Medulla oblongata (tissue), 1 donor: ENCODE results near the gene TMEM17.
"Not testable (repeated sequence)": the region's sequence is repeated elsewhere in the genome, so short reads cannot be mapped to it uniquely, and the experiment has no call there.

Experiments used
- DNase-seq: peaks from one replicate; pipeline ENCODE4 v3.0.0-alpha.2; 2015; ENCODE audit errors: extremely low spot score

TMEM17 gene, protein sequence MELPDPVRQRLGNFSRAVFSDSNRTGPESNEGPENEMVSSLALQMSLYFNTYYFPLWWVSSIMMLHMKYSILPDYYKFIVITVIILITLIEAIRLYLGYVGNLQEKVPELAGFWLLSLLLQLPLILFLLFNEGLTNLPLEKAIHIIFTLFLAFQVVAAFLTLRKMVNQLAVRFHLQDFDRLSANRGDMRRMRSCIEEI

DNA sequence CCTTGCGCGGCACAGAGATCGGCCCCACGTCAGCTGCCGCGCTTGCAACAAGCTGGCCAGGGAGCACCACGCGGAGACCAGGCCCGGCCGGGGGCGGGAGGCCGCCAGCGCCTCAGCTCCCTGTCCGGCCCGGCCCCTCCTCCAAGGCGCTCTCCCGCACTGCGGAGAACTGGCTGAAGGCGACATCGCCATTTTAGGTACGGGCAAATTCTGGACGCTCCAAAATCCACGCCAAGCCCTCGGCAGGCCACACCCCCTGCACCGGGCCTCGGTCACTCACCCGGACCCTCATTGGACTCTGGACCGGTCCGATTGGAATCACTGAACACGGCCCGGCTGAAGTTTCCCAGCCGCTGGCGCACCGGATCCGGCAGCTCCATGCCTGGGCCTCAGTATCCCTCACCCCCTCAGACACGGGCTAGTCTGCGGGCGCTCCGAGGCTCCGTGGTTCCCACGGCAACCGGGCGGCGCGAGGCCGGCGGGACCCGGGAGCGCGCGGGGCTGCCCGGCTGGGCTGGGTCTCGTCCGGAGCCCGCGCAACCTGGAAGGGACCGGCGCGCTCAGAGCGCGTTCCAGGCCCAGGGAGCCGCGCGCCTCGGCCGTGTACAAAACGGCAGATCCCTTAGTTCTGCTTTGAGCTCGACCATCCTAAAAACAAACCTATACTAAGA, at the start of gene TMEM17:
Gene TMEM17, minus strand, starts transcription at position 446 of the 671 bp plus-strand sequence. Its CDS starts 66 bp downstream, at position 380.
- DNase-seq: peak; percentile 91

DNA sequence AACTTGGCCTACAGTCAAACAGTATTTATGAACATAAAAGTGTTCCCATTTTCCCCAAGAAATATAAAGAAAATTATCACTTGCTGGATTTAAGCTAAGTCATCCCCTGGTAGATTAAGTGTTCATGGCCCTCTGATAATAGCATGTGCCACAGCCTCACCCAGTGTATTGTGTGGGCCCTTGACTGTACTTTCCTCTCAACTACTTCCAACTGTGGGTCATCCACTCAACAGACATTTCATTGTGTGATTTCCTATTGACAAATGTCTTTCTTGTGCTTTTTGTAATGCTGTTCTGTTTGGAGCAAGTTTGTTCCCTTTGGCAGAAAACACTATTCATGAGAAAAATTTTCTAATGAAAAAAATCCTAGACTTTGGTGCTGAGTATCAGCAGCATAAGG, 48.4 kb upstream of the TMEM17 start:
- DNase-seq: peak; percentile 3

DNA sequence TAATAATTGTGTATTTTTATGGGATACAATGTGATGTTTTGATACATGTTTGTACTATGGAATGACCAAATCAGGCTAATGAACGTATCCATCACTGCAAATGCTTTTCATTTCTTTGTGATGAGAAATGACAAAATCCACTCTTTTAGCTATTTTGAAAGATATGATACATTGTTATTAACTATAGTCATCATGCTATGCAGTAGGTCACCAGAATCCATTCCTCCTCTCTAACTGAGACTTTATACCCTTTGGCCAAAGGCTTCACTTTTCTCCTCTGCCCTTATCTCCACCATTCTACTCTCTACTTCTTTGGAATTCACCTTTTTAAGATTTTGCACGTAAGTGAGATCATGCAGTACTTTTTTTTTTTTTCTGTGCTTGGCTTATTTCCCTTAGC, 44.5 kb upstream of the TMEM17 start:
- no peak for DNase-seq

DNA sequence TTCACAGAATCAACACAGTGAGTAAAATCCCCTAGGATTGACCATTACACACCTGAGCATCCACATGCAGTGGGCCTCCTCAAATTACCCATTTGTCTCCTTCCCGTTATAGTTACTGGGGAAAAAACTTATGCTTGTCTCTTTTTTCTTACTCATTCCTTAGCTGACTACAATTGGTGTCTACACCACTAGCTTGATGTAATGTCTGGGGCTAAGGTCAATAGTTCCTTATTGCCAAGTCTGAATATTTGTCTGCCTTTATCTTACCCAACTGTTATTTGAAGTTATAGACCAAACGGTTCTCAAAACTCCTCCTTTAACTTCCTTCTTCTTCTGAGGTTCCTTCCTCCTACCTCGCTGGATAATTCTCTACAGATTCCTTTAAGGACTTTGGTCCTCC, 41.9 kb upstream of the TMEM17 start:
- no peak for DNase-seq

DNA sequence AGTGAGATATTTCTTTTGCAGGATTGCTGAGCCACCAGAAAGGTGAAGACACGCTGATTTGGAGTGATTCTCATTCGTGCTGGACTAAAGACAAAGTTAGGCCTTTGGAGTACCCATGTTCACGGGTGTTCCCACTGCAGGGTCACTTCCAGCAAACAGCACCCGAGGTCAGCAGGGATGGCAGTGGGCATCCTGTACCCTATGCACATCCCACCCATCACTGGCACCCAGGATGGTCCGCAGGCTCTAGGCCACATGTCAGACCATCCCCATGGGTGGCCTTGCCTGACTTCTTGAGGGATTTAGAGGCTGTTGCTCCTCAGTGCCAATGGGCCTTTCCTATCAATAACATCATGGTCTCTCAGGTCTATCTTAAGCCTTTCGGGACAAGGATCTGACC, 39.3 kb upstream of the TMEM17 start:
- no peak for DNase-seq

DNA sequence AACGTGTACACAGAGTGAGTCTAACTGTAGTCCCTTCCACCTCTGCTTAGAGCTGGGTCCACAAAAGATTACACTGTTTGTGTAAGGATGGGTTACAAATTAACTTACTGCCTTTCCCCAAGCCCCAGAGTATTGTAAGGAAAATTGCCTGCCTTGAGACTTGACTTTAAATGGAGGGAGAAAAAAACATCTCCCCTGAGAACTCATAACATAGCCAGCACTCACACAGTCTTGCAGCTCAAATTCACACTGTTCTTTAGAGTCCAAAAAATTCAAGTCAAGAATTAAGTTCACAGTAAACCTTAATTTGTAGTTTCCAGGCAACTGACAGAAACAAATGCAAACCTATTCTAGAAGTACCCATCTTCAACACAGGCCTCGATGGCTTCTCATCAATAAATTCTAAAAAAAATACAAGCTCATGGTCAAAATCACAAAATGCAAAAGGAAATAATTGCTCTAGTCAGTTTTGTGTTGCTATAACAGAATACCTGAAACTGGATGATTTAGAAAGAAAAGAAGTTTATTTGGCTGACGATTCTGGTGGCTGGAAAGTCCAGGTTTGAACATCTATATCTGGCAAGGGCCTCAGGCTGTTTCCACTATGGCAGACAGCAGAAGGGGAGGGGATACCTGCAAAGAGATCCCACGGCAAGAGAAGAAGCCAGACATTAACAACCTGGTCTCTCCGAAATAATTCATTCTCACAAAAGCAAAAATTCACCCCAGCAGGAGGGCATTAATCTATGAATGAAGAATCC, 34.6 kb upstream of the TMEM17 start:
- no peak for DNase-seq

DNA sequence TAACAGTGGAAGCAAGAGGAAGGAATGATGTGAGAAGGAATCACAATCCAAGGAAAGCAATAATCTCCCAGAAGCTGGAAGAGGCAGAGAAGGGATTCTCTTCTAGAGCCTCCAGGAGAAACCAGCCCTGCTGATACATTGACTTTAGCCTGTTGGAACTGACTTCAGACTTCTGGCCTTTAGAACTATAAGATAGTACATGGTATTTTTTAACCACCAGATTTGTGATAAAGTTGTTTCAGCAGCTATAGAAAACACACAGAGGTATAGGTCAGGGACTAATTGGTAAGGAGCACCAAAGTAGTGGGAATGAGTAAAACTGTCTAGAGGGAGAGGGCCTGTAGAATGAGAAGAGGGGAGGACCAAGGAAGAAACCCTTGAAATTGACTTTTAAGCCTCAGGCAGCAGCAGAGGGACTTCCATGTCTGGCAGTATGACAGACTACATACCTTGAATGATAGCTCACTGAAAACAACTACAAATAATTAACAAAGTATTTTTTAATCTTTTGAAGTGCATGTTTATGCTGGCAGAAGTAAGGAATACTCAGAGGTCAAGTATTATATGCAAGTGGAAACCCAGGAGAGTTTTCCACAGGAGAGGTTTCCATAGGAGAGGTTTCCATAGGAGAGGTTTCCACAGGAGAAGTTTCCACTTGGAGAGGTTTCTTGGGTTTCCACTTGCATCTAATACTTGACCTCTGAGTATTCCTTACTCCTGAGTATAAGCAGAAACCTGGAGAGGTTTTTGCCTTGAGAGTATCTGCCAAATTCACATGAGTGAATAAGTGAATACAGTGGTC, 33.8 kb upstream of the TMEM17 start:
- DNase-seq: no peak

DNA sequence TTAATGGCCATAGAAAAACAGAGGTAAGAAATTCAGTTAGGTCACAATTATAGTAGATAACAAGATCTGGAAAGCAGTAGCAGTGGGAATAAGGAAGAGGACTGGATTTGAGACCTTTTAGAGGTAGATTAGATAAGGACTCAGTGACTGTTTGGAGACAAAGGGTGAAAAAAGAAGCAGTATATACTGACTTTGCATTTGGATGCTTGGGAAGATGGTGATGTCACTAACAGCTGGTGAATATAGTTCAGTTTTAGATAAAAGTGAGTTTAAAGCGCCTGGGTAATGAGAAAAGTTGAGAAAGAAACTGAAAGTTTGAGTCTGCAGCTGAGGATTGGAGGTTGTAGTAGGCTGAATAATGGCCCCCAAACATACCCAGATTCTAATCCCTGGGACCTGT, 32.8 kb upstream of the TMEM17 start:
- no peak for DNase-seq

DNA sequence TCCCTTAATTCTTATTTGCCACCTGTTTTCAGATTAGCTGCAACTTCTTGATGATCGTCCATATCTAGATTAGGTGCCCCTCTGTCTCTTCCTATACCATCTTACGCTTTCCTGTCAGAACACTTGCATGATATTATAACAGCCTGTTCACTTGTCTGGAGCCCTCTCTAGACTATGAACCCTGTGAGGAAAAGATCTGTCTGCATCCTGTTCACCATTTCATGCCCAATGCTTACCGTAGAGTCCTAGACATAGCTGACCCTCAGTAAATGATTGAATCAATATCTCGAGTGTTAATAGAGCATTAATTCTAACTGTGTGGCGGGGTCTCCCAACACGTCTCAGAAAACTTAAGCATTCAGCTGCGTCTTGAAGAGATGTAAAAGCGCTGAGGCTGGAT, 31.8 kb upstream of the TMEM17 start:
- no peak for DNase-seq

DNA sequence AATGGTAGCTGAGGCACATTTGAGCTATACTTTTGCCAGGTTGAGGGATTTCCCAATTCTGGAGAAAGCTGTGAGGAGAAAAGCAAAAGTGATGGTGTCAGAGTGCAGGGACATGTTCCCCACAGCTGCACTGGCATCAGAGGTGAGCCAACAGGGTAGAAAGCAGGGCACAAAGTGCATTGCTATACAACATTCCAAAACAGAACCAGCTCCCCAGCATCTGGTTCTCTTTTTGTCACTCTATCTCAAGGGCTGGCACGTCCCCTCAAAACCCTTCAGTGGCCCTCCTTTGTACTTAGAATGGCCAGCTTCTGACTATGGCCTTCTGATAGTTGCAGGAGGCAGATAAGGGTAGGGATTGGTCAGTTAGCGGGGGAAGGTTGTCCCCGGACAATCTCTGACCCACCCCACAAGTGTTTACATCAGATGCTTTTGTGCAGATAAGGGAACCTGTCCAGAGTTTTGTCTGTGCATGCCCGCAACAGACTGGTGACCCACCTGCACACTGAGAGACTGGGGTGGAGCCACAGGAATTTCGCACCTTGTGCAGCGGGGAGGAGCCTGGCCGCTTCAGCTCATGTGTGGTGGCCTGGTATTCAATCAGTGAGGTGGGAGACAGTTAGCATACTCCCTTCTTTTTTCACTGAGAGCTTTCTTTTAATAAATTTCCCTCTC, 31.0 kb upstream of the TMEM17 start:
- no peak for DNase-seq

DNA sequence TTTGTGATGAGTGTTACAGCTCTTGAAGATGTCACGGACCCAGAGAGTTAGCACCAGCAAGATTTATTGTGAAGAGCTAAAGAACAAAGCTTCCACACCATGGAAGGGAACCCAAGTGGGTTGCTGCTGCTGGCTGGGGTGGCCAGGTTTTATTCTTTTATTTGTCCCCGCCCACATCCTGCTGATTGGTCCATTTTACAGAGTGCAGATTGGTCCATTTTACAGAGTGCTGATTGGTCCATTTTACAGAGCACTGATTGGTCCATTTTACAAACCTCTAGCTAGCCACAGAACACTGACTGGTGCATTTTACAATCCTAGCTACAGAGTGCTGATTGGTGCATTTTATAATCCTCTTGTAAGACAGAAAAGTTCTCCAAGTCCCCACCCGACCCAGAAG, 29.5 kb upstream of the TMEM17 start:
- DNase-seq: not testable (repeated sequence)

DNA sequence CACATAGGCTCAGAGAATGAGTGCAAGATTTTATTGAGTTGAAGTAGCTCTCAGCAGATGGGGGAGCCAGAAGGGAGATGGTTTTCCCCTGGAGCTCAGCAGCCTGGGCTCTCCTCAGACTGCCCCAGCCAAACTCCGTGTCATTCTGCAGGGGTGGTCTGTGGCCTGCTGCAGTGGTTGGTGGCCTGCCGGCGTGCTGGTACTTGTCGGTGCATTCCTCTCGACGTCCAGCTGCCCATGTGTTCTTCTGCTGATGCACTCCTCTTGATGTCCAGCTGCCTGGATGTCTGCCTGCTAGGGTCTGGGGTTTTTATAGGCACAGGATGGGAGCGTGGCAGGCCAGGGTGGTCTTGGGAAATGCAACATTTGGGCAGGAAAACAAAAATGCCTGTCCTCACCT, 25.6 kb upstream of the TMEM17 start:
- no peak for DNase-seq

DNA sequence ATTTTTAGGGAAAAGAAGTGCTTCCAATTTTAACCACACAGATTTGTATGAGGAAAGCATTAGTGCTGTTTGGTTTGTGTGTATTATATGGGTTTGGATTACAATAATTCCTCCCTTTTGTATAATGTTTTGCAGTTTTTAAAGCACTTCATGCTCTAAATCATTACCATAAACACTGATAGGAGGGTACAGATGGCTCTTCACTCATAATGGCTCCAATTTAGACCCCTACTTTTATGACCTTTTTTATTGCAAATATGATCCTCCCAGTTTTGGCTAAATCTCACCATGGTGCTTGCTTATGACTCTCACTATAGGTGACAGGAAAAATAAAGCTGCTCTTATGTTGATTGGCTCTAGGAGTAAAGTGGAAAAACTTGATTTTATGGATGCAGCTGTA, 23.8 kb upstream of the TMEM17 start:
- no peak for DNase-seq

DNA sequence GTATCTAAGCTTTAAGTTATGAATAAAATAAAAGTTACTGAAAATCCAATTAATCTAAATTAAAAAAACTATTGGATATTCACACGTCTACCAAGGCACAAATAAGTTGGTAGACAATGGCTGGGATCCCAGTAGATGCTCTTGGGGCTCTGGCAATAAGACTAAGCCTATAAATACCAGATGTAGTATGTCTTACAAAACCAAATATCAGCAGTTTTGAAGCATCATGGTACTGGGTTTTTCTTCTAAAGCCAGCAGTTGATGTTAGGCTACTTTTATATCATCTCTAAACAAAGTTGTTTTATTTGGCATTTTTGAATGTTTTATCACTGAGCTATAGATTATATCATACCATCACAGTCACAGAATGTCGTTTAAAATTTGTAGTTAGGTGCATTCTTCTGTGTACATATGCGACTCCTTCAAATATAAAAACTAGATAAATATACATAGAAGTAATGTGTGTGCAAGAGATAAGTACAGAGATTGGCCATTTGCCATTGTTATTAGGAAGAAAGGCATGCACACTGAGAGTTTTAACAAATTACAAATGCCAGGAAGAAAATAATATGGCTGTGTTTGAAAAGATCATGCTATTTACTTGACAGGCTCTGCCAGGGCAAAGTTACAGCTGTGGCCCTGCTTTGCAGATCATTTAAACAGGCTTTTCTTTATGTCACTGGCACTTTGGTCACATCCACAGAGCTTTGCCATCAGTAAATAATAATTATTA, 21.6 kb upstream of the TMEM17 start:
- no peak for DNase-seq

DNA sequence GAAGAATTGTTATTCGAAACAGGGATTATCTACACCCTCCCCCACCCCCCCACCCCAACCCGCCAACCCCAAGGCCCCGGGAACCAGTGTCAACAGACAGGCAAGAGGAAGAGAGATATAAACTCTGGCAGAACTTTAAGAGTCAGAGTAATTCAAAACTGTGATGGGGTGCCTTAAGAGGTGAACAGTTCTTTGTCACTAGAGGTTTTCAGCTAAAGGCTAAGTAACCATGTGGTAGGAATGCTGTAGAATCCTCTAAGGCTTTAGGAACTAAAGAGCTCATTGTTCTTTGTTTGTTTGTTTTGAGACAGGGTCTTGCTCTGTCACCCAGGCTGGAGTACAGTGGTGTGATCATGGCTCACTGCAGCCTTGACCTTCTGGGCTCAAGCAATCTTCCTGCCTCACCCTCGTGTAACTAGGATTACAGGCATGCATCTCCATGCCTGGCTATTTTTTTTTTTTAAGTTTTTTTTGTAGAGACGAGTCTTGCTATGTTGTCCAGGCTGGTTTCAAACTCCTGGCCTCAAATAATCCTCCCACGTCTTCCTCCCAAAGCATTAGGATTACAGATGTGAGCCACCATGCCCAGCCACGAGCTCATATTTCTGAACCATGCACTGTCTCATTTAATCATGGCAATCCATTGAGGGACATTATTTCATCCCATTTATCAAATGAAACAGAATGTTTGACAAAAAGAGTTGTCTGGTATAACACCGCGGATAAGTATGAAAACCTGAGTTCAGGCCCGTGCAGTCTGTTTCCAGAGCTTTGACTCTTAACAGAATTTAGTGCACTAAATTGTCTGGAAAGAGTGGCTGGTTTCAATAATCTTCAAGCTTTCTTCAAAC, 20.8 kb upstream of the TMEM17 start:
- DNase-seq: no peak

DNA sequence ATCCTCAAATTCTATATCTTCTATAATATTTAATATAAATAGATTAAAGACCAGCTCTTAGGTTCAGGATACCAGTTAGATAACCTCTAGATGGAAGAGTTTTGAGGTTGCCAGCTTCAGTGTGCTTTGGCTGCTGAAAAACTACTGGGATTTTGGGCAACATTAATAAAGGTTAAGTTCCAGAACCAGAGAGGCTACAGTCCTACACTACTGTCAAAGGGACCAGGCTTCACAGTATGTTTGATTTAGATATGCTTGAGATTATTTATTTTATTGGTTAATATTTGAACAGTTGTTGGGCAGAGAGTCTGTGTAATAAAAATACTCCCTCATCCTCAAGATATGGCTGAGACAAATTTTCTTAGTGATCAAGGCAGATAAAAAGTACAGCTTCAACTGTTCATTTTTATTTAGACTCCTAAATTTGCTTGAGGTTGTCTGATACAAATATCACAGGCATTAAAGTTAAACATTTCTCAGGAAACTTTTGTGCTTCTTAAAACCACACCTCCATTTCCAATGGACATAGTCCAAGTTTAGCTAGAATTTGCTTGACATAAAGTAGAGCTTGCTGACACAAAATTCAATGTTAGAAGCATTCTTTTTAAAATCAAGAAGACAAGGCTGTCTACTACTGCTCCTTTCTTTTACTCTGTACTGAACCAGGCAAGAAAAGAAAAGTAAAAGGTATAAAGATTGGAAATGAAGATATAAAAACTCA, 19.7 kb upstream of the TMEM17 start:
- DNase-seq: no peak

DNA sequence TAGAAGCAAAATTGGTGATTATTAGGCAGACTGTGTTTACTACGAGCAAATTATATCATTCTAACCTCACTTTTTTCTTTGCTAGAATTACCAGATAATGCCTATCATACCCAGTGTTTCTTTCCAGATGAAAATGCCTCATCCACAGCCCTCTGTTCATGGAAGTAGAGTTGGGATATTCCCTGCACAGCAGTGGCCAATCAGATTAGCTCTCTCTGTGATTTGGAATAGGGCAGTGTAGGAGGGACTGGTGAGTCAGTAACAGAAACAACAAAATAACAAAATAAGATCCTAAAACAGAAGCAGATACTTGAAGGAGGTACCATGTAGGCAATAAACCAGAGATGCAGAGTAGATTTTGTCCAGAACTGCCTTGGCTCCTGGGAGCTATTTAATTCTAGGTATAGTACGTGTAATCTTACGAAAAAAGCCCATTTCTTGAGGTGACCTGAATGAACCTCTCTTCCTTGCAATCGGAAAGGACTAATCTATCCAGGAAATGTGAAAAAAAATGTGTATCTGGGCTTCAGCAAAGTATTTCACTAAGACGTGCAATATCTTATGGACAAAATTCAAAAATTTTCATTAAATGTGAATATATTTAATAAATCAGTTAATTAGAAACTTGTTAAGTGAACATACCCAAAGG, 18.4 kb upstream of the TMEM17 start:
- DNase-seq: no peak

DNA sequence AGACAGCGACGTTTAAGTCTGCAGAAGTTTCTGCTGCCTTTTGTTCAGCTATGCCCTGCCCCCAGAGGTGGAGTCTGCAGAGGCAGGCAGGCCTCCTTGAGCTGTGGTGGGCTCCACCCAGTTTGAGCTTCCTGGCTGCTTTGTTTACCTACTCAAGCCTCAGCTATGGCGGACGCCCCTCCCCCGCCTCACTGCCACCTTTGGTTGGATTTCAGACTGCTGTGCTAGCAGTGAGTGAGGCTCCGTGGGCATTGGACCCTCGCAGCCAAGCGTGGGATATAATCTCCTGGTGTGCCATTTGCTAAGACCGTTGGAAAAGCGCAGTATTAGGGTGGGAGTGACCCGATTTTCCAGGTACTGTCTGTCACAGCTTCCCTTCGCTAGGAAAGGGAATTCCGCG, 15.1 kb upstream of the TMEM17 start:
- not testable (repeated sequence) for DNase-seq

DNA sequence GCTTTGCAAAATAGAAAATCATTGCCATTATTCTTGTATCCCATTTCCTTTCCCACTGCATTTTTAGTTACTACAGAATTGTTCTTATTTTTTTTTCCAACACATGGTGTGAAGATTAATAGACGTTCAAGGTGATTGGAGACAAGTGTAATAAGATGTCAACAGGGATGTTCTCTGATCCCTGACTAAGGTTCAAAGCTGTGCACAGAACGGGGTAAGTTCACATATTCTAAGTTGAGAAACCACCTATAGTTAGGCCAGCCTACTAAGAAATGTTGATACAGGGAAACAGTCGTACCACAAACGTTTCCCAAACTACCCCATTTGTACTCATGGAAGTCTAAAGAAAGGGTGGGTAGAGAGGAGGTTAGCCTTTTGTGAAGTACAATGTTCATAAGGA, 6.4 kb upstream of the TMEM17 start:
- DNase-seq: no peak
